Right renal pelvis (tissue), 4 donors: Measurements from ENCODE around the gene SSC5D. TPM values are rescaled to one million over a fixed set of nuclear protein-coding genes. Genes with fewer than 3 reads are reported as not detected.
"Not testable (repeated sequence)": the region's sequence is repeated elsewhere in the genome, so short reads cannot be mapped to it uniquely, and the experiment has no call there.

Experiments
- DNase-seq, 4 donors: peaks; one replicate each; pipeline ENCODE4 v3.0.0-alpha.2; 2013; ENCODE audit warnings: low read depth in 4 of 4, low spot score in 3 of 4, missing footprints in 1 of 4
- polyA plus RNA-seq, 4 donors: library from polyadenylated mRNA; unstranded; fragments of 120-200 nt; gene quantifications; one replicate each; pipeline ENCODE4 v1.2.1, GENCODE V29; 2013; ENCODE audit not compliant: insufficient read length in 4 of 4

The SSC5D gene
- polyA plus RNA-seq, 4 donors, result 1.6 to 2.9 (median 2.3) TPM

- no peak for DNase-seq
Observed at GRCh38 chr19:55502197-55502952, 14.1 kb downstream of the SSC5D start.

- DNase-seq, result no peak
Observed at GRCh38 chr19:55503157-55503501, 14.9 kb downstream of the SSC5D start.

- DNase-seq, result peak; percentile 83 to 91 (median 85)
Observed at GRCh38 chr19:55503502-55504251, 15.4 kb downstream of the SSC5D start.

GRCh38 chr19:55504252-55504603, 16.0 kb downstream of the SSC5D start:
- DNase-seq, result no peak

GRCh38 chr19:55504981-55505380, 16.7 kb downstream of the SSC5D start:
- no peak for DNase-seq

GRCh38 chr19:55508120-55508519, 19.9 kb downstream of the SSC5D start:
- no peak for DNase-seq

GRCh38 chr19:55516878-55517620, 28.8 kb downstream of the SSC5D start:
- DNase-seq, result peak; percentile 80 to 88 (median 83)

GRCh38 chr19:55519451-55520311, 31.4 kb downstream of the SSC5D start:
- DNase-seq, result no peak

GRCh38 chr19:55520691-55521292, 32.6 kb downstream of the SSC5D start:
- no peak for DNase-seq

GRCh38 chr19:55525289-55526101, 37.3 kb downstream of the SSC5D start:
- no peak for DNase-seq

- no peak for DNase-seq
Observed at GRCh38 chr19:55526216-55527196, 38.3 kb downstream of the SSC5D start.

- DNase-seq, result no peak
Observed at GRCh38 chr19:55527197-55528029, 39.2 kb downstream of the SSC5D start.

- no peak for DNase-seq
Observed at GRCh38 chr19:55528030-55528803, 40.0 kb downstream of the SSC5D start.

GRCh38 chr19:55529636-55530234, 41.5 kb downstream of the SSC5D start:
- DNase-seq, result no peak

- no peak for DNase-seq
Observed at GRCh38 chr19:55530996-55531395, 42.8 kb downstream of the SSC5D start.

- not testable (repeated sequence) for DNase-seq
Observed at GRCh38 chr19:55534280-55534679, 46.0 kb downstream of the SSC5D start.
